HCEC 1CT (cell line): ENCODE data around the gene GALNT18.

Experiments
- DNase-seq: peaks from one replicate; pipeline ENCODE4 v3.0.0-alpha.2; 2017

Gene GALNT18

DNA sequence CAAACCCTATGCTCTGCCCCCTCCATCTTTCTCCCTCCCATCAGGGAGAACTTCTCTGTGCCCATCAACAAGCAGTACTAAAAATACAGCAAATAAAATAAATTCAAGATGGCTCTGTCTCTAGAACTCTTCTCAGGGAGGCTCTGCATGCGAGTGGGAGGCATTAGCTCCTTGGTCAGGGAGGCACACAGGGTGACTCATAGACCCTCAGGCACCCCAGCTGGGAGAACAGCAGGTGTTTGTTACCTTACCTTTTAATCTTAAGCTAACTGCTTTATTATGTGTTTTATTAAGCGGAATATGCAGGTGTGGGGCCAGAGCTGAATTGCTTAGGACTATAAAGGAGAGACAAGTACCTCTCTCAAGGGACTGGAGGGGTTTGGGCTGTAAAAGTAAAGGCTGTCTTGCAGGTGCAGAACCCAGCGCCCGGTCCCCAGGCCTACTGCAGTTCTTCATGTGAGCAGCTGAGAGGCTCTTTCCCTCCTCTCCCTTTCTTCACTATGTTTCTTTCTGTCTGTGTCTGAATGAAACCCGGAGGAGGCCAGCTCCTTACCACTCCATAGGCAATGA lies 289.6 kb downstream of the GALNT18 start:
- no peak for DNase-seq

DNA sequence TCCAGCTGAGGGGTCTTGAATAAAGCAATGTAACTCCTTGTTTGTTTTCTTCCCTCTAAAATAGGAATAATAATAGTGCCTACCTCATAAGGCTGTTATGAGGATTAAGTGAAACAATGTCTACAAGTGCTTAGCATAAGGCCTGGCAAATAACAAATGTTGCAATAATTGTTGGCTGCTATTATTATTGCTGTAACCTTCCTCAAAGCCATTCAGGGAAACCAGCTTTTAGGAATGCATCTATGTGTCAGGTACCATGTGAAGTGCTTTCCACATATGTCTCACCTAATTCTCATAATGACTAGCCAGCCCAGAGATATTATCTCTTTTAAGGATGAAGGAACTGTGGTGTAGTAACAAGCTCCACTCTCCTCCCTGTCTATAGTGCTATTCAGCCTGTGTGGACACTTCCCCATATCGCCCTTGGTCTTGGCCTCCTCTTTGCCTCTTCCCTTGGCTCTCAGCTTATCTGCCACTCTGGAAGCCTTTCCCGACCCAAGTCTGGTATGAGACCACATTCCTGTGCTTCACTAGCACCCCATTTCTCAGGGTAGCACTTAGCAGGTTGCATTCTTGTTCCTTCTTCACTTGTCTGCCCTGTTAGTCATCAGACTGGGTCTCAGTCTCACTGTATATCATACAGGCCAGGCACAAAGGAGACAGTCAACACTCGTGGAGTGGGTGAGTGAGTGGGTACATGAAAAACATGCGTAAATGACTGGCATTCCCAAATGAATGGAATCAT lies 292.6 kb downstream of the GALNT18 start:
- no peak for DNase-seq

DNA sequence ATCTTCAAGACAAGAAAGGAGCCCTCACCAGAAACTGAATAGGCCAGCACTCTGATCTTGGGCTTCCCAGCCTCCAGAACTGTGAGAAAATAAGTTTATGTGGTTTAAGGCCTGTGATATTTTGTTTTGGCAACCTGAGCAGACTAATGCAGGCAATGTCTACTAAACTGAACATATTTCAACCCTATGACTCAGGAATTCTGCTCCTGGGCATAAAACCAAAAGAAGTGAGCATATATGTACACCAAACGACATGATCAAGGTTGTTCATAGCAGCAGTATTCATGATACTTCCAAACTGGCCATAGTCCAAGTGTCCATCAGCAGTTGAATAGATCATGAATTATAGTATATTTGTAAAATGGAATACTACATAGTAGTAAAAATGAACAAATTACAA lies 297.7 kb downstream of the GALNT18 start:
- no peak for DNase-seq

DNA sequence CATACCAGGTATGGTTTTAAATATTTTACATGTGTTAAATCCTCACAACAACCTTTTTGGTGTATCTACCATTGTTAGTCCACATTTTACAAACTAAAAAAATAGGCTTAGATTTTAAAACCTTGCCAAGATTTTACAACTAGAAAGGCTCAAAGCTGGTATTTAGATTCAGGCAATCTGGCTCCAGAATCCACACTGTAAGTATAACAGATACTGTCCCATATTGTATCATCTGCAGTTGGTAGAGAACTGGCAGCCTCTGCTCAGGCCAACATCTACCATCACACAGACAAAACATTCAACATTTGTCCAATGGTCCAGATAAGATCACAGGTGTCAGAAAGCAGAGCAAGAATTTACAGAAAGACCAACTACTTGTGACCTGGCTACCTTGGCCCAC lies 299.7 kb downstream of the GALNT18 start:
- no peak for DNase-seq

DNA sequence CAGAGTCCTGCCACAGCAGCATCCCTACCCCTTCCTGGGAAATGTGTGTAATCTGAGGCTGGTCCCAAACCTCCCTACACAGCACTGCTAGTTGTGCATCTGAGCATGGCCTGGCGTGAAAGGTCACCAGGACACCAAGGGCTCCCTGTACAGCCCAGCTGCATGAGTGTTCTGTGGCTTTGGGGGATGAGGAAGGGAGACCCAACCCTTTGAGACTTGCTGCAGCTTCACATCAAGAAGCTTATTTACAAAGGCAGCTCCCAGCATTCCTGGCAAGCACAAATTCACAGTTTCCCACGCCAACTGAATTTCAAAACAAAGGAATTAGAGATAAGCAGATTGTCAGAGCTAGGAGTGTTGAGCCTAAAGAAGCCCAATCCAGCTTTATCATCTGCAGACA lies 301.0 kb downstream of the GALNT18 start:
- DNase-seq: no peak

DNA sequence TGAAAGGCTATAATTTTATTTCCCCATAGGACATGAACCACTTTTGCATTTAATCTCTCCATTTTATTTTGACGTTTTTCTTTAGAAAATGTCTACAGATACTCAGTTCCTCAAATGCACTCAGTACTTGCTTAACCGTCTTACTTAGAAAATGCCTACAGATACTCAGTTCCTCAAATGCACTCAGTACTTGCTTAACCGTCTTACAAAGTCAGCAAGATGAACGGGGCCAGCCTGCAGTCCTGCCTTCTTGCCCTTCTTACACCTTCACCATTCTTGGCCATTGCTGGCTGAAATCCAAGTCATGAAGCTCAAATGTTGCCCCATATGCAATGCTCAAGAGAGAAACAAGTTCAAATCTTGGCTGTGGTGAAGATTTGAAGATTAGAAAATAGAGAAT lies 302.8 kb downstream of the GALNT18 start:
- no peak for DNase-seq

DNA sequence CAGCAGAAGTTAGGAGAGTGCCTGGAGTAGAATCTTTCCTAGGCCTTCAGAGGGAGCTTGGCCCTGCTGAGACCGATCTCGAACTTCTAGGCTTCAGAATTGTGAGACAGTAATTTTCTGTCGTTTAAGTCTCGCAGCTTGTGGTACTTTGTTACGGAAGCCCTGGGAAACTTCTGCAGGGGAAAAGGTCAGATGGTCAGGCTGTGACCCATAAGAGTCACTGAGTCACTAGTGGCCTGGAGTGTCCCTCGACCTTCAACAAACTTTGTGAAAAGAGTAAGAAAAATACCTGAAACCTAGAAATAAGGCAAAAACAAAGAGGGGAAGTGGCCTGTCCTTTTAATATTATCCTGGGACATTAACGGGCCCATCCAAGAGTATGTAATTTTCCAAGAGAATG lies 303.3 kb downstream of the GALNT18 start:
- no peak for DNase-seq

DNA sequence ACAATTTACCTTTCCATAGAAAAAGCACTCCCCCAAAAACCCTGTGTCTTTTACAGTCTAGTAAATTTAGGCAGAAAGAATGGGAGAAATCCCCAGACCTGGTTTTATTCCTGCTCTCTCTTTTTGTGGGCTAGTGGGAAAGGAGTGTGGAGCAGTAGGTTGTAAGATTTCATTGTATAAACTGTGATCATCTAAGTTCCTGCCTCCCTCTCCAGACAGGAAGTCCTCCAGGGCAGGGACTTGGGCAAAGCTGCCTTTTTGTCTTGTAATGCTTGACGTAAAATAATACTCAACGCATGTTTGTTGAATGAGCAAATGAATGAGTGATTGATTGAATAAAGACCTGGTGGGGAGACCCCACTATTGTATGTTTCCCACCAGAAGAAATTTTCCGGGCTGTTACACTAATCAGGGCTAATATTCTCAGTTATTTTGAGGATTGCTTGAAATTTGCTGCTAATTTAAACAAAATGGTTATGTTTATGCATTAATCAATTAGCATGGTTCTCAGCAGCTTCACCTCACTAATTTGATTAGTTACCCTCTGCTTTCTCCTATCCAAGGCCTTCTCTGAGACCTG lies 305.1 kb downstream of the GALNT18 start:
- no peak for DNase-seq

DNA sequence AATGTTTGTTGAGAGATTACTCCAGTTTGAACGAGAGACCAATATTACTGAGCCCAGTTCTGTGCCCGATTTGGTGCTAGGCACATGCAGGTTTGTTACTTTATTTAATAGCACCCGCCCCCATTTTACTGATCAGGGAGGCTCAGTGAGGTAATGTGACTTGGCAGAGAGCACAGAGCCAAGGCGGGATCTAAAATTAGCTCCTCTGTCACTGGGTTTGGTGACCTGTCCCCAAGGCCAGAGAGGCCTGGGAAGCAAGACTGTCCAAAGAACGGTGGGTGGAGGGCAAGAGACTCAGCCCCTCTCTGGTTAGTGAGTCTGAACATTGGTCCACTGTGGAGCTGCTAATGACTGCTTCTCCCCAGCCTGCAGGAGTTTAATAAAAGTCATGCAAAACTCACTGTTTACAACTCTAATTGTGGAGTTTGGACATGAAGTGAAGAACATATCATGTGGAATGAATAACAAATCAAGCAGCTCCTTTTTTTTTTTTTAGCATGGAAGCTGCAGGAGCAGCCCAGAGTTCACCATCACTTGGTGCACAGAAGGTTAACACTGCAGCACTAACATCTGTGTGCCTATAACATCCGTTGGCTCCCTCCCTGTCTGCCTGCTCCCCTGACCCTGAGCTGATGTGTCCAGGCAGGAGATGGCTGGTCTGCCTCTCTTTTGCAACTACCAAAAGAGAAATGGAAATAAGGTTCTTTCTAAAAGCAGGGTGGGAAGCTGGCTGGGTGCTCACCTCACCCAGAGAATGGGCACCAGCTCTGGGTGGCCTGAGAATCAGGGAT lies 307.7 kb downstream of the GALNT18 start:
- DNase-seq: no peak

DNA sequence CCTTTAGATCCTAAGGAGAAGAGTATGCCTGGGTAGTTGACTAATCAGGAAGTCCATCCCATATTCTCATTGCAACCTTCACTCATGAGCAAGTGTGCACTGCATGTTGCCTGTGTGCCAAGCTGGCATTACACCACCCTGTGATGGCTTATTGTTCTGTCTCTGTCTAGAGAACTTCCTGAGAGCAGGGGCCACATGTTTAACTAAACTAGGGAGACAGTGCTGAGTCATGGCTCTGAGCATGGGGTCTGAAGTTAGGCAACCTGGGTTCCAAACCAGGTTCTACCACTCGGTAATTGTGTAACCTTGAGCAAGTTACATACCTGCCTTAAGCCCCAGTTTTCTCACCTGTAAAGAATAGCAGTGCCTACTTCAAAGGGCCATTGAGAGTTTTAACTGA lies 308.4 kb downstream of the GALNT18 start:
- no peak for DNase-seq

DNA sequence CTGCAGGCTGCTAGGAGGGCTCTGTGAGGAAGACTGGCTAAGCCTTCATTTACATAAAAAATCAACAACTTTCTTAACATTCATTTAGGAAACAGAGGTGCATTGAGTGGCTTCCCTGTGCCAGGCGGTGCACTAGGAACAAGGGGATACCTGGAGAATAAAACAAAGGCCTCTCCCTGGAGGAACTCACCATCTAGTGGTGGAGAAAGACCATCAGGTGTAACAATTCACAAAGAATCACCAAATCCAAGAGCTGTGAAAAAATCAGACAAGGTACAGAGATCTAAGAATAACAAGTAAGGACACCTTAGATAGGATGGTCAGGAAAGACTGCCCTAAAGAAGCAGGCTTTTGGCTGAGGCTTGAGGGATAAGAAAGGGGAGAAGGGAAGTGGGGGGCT lies 309.1 kb downstream of the GALNT18 start:
- no peak for DNase-seq

DNA sequence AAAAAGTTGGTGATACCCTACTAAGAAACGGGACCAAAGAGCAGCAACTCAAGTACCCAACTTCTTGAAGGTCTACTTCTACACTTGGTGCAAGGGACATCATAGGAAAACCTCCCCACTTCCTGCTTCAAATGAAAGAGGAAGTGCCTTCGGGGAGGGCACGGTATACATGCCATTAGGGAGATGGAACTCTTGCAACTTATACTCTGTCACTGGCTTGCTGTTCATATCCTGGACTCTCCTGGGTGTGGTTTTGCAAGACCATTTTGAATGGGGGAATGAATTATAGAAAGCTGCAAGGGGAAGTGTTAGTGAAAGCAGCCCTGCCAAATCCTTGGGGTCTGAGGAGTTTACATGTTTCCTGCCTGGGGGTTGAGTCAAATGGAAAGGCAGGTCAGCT lies 310.6 kb downstream of the GALNT18 start:
- DNase-seq: no peak

DNA sequence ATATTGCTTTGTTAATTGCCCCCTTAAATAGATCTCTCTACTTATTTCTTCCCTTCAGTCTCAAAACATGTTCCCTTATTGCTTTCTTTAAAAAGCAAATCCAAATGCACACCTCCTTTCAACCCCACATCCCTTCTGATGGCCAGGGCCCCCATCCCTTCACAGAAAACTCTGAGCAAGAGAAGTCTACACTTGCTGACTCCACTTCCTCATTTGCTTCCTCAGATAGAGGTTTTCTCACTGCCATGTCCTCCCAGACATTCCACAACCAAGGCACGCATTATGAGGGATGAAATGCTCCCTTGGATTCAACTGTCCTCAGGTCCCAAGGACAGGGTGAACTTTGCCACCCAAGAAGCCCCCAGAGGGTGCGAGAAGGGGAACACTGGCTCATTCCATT lies 311.9 kb downstream of the GALNT18 start:
- DNase-seq: no peak

DNA sequence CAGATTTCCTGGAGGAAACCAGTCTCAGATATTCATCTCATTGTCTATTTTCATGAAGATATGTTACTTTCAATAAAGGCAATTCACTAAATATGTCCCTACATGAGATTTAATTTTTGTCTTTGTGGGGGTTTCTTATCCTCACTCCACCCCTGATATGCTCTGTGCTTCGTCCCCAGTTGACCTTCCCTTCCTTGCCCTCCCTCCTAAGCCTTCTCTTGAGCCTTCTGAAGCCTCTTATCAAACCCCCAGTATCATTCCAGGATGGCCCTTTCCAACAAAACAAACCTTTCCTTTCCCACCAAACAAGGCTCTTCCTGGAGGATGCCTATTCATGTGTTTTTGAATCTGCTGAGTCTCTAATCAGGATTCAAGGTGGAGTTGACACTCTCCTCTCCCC lies 313.6 kb downstream of the GALNT18 start:
- no peak for DNase-seq

DNA sequence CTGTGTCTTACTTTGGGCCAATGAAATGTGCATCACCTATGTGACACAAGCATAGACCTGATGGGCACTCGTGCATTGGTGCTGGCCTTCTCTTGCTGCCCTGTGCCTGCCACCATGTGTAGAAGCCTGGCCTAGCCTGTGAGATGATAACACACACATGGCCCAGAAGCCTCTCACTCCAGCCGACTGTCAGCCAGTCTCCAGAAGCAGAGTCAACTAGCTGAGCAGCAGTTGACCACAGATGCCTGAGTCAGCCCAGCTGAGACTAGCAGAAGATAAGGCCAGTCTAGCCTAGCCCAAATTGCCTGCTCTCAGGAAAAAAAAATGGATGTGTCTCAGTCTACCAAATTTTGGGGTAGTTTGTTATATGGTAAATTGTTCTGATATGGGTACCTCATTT lies 314.9 kb downstream of the GALNT18 start:
- DNase-seq: no peak

DNA sequence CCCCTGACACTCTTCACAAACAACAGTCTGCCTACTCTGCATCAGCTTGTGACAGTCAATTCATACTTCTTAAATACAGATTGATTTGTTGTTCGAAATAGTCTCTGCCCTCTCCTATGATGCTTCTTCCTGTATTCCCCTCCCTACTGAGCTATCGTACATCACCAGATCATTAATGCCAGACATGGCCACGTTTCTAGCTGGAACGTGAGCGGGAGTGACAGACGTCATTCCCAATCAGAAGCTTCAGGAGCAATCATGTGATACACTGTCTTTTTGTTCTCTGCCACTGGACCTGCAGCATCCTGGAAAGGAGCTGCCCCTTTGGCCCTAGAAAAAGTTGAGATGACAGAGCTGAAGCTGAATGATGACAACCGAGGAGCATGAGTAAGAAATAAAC lies 317.3 kb downstream of the GALNT18 start:
- DNase-seq: no peak

DNA sequence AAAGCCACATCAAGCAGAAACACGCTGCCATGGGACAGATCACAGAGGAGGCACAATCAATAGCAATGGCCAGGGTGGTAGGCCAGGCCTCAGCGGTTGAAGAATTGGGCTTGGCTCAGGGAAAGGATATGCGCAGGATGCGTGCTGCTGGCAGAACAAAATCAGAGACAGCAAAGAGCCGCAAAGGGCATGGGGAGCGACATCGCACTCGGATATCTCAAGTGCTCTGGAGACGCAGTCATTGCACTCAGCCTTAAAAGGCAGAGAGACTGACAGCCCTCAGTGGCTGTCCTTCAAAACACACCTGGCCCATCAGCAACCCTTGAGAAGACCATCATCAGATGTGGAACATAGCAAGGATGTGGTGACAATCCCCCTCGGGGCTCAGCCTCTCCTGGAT lies 319.2 kb downstream of the GALNT18 start:
- DNase-seq: no peak

DNA sequence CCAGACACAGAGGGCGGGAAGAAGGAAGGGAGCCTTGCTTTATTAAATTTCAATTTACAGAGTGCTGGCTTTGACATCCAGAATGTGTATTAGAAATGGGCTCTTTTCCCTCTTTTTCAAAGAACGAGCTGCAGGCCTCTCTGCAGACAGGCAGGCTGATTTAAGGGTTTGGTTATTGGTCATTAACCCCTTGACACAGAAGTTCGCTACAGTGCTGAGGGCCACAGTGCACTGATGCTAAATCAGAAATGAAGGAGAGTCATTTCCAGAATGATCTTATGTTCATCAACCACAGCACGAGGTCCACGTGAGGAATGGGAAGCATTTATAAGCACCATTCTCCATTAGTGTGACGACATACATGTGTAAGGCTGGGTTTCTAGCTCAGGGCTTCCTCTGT lies 320.6 kb downstream of the GALNT18 start:
- DNase-seq: no peak

DNA sequence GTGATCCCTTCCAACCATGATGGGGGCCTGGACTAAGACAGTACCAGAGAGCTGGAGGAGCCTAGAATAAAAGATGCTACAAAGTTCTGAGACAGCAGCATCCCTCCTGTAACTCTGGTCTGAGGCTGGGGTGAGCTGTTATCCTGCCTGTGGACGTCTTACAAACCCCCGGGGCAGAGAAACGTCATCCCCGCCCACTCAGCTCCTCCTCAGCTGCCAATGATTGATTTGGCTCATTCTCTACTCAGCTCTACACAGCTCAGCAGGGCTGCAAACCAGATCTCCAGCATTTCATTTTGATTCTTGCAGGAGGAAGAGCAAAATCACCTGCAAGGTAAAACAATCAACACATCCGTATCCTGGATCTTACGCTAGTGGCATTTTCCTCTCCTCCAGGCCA lies 324.2 kb downstream of the GALNT18 start:
- no peak for DNase-seq

DNA sequence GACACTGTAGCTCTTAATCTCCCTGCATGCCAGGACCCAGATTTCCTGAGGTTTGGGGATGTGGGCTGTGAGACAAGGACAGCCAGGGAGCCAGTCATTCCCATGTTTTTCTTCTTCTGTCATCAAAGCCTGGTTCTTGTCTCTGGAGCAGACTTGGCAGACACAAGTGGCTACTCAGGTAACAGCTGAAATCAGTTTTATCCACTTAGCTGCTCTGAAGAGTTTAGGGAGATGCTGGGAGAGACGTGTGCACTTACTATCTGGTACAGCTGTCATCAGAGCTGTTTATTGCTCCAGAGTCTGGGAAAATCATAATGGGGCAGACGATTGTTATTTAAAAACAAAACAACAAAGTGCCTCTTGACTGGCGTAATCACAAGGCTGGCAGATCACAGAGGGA lies 325.4 kb downstream of the GALNT18 start:
- no peak for DNase-seq

DNA sequence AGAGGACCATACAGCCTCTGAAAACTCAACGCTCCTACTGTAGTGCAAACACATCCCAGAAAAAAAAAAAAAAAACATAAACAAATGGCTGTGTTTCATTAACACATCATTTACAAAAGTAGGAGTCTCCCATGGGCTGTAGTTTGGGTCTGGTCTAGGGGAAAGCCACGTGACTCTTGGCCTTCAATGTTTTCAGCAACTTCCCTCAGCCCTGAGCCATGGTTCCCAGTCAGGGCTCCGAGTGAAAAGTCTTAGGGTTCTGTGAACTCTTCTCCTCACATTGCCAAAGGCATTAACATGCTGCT lies 327.3 kb downstream of the GALNT18 start:
- no peak for DNase-seq

DNA sequence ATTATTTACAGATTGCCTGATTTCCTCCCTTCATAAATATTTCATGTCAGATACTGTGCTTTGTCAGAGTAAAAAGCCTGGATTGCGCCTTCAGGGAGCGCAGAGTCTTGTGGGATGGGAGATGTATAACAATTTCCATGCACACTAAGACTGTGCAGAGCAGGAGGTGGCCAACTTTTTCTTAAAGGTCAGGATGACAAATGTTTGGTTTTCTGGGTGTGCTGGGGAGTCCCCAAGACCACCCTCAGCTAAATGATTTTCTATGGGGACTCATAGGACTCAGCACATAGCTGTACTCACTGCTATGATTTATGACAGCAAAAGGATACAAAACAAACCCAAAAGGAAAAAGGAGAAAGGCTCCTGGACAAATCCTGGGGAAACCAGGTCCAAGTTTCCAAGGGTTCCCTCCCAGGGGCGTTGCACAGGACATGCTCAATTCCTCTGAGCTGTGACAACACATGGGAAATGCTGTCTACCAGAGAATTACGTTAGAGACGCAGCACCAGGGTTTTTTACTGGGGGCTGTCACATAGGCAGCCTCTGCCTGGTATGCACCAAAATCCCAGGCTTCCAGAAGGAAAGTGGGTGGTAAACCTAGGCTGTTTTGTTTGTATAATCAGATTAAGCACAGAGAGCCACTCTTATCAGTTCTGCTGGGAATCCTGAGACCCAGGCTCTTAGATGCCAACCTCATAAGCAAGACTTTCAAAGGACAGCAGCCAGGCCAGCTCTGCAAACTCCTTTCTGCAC lies 327.8 kb downstream of the GALNT18 start:
- no peak for DNase-seq

DNA sequence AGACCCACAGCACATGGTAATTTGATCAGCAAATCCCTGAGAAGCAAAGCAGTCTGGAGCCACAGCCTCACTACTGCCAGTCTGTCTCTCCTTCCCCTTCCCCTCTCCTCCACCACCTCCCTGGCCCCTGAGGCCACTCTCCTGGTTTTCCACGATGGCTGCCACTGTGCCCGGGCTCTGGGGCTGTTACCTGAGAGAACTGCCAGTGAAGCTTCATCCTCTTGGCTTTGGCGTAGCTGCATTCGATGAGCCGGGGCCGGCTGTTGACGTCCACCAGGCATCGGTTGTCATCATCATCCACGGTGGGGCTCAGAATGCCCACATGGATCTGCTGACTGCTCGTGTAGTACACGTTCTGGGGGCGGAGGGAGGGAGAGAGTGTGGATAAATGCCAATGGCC lies 329.0 kb downstream of the GALNT18 start:
- DNase-seq: no peak
